A673 (cell line): Measurements from ENCODE around the gene TMEM255B. TPM values are rescaled to one million over a fixed set of nuclear protein-coding genes. Genes with fewer than 3 reads are reported as not detected.

Source experiments
- BruUV-seq: library from RNA; stranded (reverse); fragments of 400-500 nt; replicated peaks from 2 replicates; lab custom pipeline; 2021; lab: Mats Ljungman, UMichigan
- CTCF ChIA-PET: fragments of 300-600 bp; sonication (Branson Sonifier 250); formaldehyde crosslinking; loops from one replicate; lab custom pipeline; 2022; ENCODE audit warnings: antibody characterized with exemption; lab: Charles Lee
- POLR2A ChIA-PET: fragments of 300-600 bp; sonication (Branson Sonifier 250); formaldehyde crosslinking; loops from one replicate; lab custom pipeline; 2022; ENCODE audit warnings: antibody characterized with exemption; ENCODE audit not compliant: low non-redundant PET; lab: Charles Lee
- DNase-seq: peaks from one replicate; pipeline ENCODE4 v3.0.0-alpha.2; 2015; ENCODE audit warnings: low spot score
- H3K27ac ChIP-seq: fragments of 200-600 bp; sonication (generic); 2 replicates; pipeline ENCODE4 v1.5.1; 2016; ENCODE audit warnings: mixed run types, low read depth, mild to moderate bottlenecking, mixed read lengths, antibody characterized with exemption, low read length; ENCODE audit not compliant: poor library complexity, severe bottlenecking
- H3K27me3 ChIP-seq: fragments of 200-600 bp; sonication (generic); replicated peaks from 2 replicates; pipeline ENCODE4 v1.6.1; 2017; ENCODE audit warnings: mixed run types, low read depth, mild to moderate bottlenecking, mixed read lengths, antibody characterized with exemption, low read length; ENCODE audit not compliant: insufficient read depth, poor library complexity
- H3K36me3 ChIP-seq: fragments of 200-600 bp; sonication (generic); 2 replicates; pipeline ENCODE4 v1.6.1; 2016; ENCODE audit warnings: mixed run types, mild to moderate bottlenecking, mixed read lengths, antibody characterized with exemption, low read length; ENCODE audit not compliant: insufficient read depth, poor library complexity, severe bottlenecking
- H3K4me1 ChIP-seq: fragments of 200-600 bp; sonication (generic); 2 replicates; pipeline ENCODE4 v1.6.1; 2017; ENCODE audit warnings: mixed run types, mild to moderate bottlenecking, mixed read lengths, antibody characterized with exemption, low read length; ENCODE audit not compliant: insufficient read depth, poor library complexity, severe bottlenecking
- H3K4me3 ChIP-seq: fragments of 200-600 bp; sonication (generic); 2 replicates; pipeline ENCODE4 v1.5.1; 2016; ENCODE audit warnings: low read depth, mixed run types, mild to moderate bottlenecking, mixed read lengths, low read length; ENCODE audit not compliant: poor library complexity, severe bottlenecking
- H3K9me3 ChIP-seq: fragments of 200-600 bp; sonication (generic); 2 replicates; pipeline ENCODE4 v1.6.1; 2016; ENCODE audit warnings: mixed run types, low read depth, mild to moderate bottlenecking, mixed read lengths, antibody characterized with exemption, low read length; ENCODE audit not compliant: poor library complexity, severe bottlenecking
- CTCF ChIP-seq: fragments of 300-800, 200-600 bp; sonication (generic); conservative IDR thresholded peaks from 2 replicates; pipeline ENCODE4 v1.5.1; 2017; ENCODE audit warnings: low read depth, mild to moderate bottlenecking, antibody characterized with exemption, low read length, moderate library complexity, mixed read lengths
- EZH2 ChIP-seq: fragments of 200-600 bp; sonication (generic); IDR thresholded peaks from 2 replicates; pipeline ENCODE4 v1.6.1; 2017; ENCODE audit warnings: borderline replicate concordance, low read depth, mild to moderate bottlenecking, mixed read lengths, antibody characterized with exemption, low read length; ENCODE audit not compliant: poor library complexity, severe bottlenecking
- intact Hi-C: fragments of 100-400 bp; cut with micrococcal nuclease; formaldehyde crosslinking; loops from one replicate; pipeline ENCODE4 v1.10.0; 2022; ENCODE audit not compliant: unreplicated experiment
- total RNA-seq: library from RNA; stranded (reverse); gene quantifications from 2 replicates; pipeline ENCODE4 v1.2.3, GENCODE V29; 2021

The TMEM255B gene
- total RNA-seq, 1 experiment from 2014 or later, result 0.06 TPM

DNA sequence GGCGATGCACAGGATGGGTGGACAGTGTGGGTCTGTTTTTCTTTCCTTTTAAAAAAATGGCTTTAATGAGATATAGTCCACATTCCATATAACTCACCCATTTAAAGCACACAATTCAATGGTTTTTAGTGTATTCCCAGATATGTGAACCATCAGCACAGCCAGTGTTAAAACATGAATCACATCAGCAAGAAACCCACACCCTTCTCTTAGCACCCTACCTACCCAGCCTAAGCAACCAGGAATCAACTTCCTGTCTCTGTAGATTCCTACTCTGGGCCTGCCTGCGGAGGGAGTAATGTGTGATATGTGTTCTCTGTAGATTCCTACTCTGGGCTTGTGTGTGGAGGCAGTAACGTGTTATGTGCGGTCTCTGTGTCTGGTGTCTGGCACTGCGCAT lies 11.9 kb downstream of the TMEM255B start:
- no peak overlapping the region for H3K4me3 ChIP-seq
- no TSS peak for BruUV-seq
- ChIA-PET CTCF (no interaction called here), POLR2A (no interaction called here)
- no peak for DNase-seq
- TF ChIP-seq CTCF (no peak), EZH2 (no peak)
- no peak overlapping the region for H3K27ac ChIP-seq
- H3K4me1 ChIP-seq, result no peaks in the 10 kb centered on the region
- no peaks in the 10 kb centered on the region for H3K36me3 ChIP-seq
- intact Hi-C loops, result no loop called here
- no peaks in the 10 kb centered on the region for H3K9me3 ChIP-seq
- peaks cover 6% of the 10 kb centered on the region for H3K27me3 ChIP-seq

GRCh38 chr13:113771709-113772331 lies 12.8 kb downstream of the TMEM255B start:
- Histone ChIP-seq H3K36me3 (no peaks in the 10 kb centered on the region), H3K9me3 (no peaks in the 10 kb centered on the region), H3K27ac (no peak overlapping the region), H3K27me3 (peaks cover 6% of the 10 kb centered on the region), H3K4me3 (no peak overlapping the region), H3K4me1 (no peaks in the 10 kb centered on the region)
- TF ChIP-seq EZH2, result no peak
- no peak for TF ChIP-seq CTCF
- intact Hi-C loops, result no loop called here
- DNase-seq, result peak; percentile 41
- no TSS peak for BruUV-seq
- CTCF ChIA-PET, result no interaction called here
- POLR2A ChIA-PET, result no interaction called here

DNA sequence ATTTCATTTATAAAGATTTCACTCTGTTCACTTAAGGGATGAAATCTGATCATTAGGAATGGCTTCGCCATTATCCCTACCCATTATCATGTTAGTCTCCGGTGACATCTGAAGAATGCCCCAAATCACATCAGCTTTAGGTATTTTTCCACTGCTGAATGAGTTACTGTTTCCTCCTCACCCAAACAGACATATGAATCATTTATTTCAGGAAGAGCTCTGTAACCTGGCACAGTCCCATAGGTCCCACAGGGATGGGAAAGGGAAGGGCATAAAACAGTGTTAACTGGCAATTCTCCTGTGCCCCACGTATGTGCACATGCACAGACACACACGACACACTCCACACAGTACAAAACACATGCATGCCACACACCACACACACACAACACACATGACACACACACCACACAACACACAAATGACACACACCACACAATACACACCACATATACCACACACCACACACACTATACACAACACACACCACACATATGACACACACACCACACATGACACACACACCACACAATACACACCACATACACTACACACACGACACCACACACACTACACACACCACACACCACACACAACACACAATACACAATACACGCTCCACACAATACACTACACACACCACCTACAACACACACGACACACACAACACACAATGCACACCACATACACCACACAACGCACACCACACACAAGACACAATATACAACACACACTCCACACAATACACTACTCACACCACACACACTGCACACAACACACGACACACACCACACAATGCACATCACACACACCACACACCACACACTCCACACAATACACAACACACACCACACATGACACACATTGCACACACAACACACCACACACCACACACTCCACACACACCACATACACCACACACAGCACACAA lies 15.4 kb downstream of the TMEM255B start:
- intact Hi-C loops, result no loop called here
- H3K9me3 ChIP-seq, result no peaks in the 10 kb centered on the region
- POLR2A ChIA-PET, result no interaction called here
- no peak overlapping the region for H3K27ac ChIP-seq
- H3K27me3 ChIP-seq, result peaks cover 12% of the 10 kb centered on the region
- TF ChIP-seq CTCF (no peak), EZH2 (no peak)
- DNase-seq, result peak; percentile 43
- no TSS peak for BruUV-seq
- no peak overlapping the region for H3K4me3 ChIP-seq
- H3K4me1 ChIP-seq, result no peaks in the 10 kb centered on the region
- no peaks in the 10 kb centered on the region for H3K36me3 ChIP-seq
- CTCF ChIA-PET, result no interaction called here
